Neuronal stem cell (in vitro differentiated cells): ENCODE results near the gene RHEB.
A peak's percentile ranks its signal among the peaks of the same experiment; 100 is the strongest.

ENCODE experiments used
- DNase-seq: peaks from one replicate; pipeline ENCODE4 v3.0.0-alpha.2; 2013; ENCODE audit warnings: low spot score
- H2AFZ ChIP-seq: one replicate; pipeline ENCODE4 v1.6.1; 2013; ENCODE audit warnings: mild to moderate bottlenecking, low read length, inconsistent platforms
- H2AK5ac ChIP-seq: 2 replicates; pipeline ENCODE4 v1.6.1; 2013; ENCODE audit warnings: low read depth, mild to moderate bottlenecking, inconsistent platforms, low read length, moderate library complexity, mixed read lengths
- H2BK120ac ChIP-seq: 2 replicates; pipeline ENCODE4 v1.6.1; 2013; ENCODE audit warnings: low read depth, mild to moderate bottlenecking, inconsistent platforms, low read length, moderate library complexity, mixed read lengths
- H2BK12ac ChIP-seq: one replicate; pipeline ENCODE4 v1.6.1; 2013; ENCODE audit warnings: low read length, inconsistent platforms
- H2BK15ac ChIP-seq: 2 replicates; pipeline ENCODE4 v1.6.1; 2013; ENCODE audit warnings: mild to moderate bottlenecking, low read length, inconsistent platforms, mixed read lengths
- H2BK5ac ChIP-seq: one replicate; pipeline ENCODE4 v1.6.1; 2013; ENCODE audit warnings: inconsistent platforms, mild to moderate bottlenecking, low read length, moderate library complexity
- H3K14ac ChIP-seq: one replicate; pipeline ENCODE4 v1.6.1; 2013; ENCODE audit warnings: low read length, inconsistent platforms
- H3K18ac ChIP-seq: 2 replicates; pipeline ENCODE4 v1.6.1; 2013; ENCODE audit warnings: low read length, inconsistent platforms
- H3K23ac ChIP-seq: 2 replicates; pipeline ENCODE4 v1.6.1; 2013; ENCODE audit warnings: low read depth, mild to moderate bottlenecking, mixed read lengths, low read length, inconsistent platforms; ENCODE audit not compliant: poor library complexity
- H3K27ac ChIP-seq: replicated peaks from 3 replicates; pipeline ENCODE4 v1.5.1; 2013; ENCODE audit warnings: low read length, inconsistent platforms
- H3K27me3 ChIP-seq, 3 experiments: 2 replicates each; pipeline ENCODE4 v1.6.1; 2013; ENCODE audit warnings: low read length in 3 of 3, mild to moderate bottlenecking in 2 of 3, inconsistent platforms in 1 of 3, low read depth in 1 of 3, mixed read lengths in 1 of 3, moderate library complexity in 1 of 3; ENCODE audit not compliant: control insufficient read depth in 3 of 3, insufficient read depth in 3 of 3
- H3K36me3 ChIP-seq, 2 donors: replicated peaks in 1 of 2; 2 replicates each; pipeline ENCODE4 v1.6.1; 2013; ENCODE audit warnings: low read length in 2 of 2; ENCODE audit not compliant: control insufficient read depth in 2 of 2, insufficient read depth in 2 of 2
- H3K4ac ChIP-seq: 2 replicates; pipeline ENCODE4 v1.6.1; 2013; ENCODE audit warnings: inconsistent platforms, mild to moderate bottlenecking, low read length, moderate library complexity
- H3K4me1 ChIP-seq, 2 donors: 1 replicate in 1 of 2; 2 replicates in 1 of 2; pipeline ENCODE4 v1.6.1; 2013; ENCODE audit warnings: low read length in 2 of 2, low read depth in 1 of 2; ENCODE audit not compliant: control insufficient read depth in 2 of 2, insufficient read depth in 1 of 2
- H3K4me2 ChIP-seq: one replicate; pipeline ENCODE4 v1.6.1; 2013; ENCODE audit warnings: mild to moderate bottlenecking, low read length, inconsistent platforms; ENCODE audit not compliant: insufficient read depth, poor library complexity, severe bottlenecking
- H3K4me3 ChIP-seq, 2 donors: 2 replicates each; pipeline ENCODE4 v1.5.1; 2013; ENCODE audit warnings: low read length in 2 of 2, mild to moderate bottlenecking in 2 of 2, inconsistent platforms in 1 of 2, moderate library complexity in 1 of 2
- H3K79me1 ChIP-seq: one replicate; pipeline ENCODE4 v1.6.1; 2013; ENCODE audit warnings: low read depth, mild to moderate bottlenecking, inconsistent platforms, low read length, moderate library complexity
- H3K9ac ChIP-seq: one replicate; pipeline ENCODE4 v1.6.1; 2013; ENCODE audit warnings: mild to moderate bottlenecking, low read depth, low read length, inconsistent platforms; ENCODE audit not compliant: poor library complexity
- H3K9me3 ChIP-seq, 2 donors: replicated peaks in 1 of 2; 2 replicates each; pipeline versions ENCODE3 to v1.6.1; 2013; ENCODE audit warnings: low read length in 2 of 2, mild to moderate bottlenecking in 2 of 2, inconsistent platforms in 1 of 2, low read depth in 1 of 2, mixed read lengths in 1 of 2, moderate library complexity in 1 of 2; ENCODE audit not compliant: control insufficient read depth in 2 of 2, insufficient read depth in 1 of 2
- H4K8ac ChIP-seq: one replicate; pipeline ENCODE4 v1.6.1; 2013; ENCODE audit warnings: low read depth, mild to moderate bottlenecking, inconsistent platforms, low read length, moderate library complexity
- H4K91ac ChIP-seq: one replicate; pipeline ENCODE4 v1.6.1; 2013; ENCODE audit warnings: low read length, low read depth, mild to moderate bottlenecking, inconsistent platforms; ENCODE audit not compliant: poor library complexity
- WGBS, 2 donors: extraction: QIAGEN DNeasy Blood & Tissue Kit; methylation state at CpG; one replicate each; pipeline ENCODE4 v1.1.7; 2013; ENCODE audit warnings: missing lambda C conversion rate in 2 of 2, mixed read lengths in 1 of 2; ENCODE audit not compliant: insufficient read length in 2 of 2, insufficient replicate concordance in 1 of 2; ENCODE audit errors: extremely low coverage in 2 of 2; 5-methylcytosine and 5-hydroxymethylcytosine counted together

The RHEB gene

DNA sequence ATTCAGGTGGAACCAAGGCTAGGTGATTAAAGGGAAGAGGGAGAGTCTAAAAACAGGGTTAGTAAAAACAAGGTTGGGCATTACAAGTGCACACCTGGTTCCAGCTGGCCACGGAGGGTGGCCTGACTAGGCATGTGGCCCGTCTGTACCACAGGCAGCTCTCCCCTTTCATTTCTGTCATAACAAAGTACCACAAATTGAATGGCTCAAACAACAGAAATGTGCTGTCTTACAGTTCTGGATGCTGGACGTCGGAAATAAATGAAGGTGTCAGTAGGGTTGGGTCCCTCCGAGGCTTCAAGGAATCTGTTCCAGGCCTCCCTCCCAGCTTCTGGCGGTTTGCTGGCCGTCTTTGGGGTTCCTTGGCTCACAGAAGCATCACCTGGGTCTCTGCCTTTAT is 96.5 kb downstream of the RHEB start:
- peak overlapping the region; percentile 32 for H4K91ac ChIP-seq
- no peak overlapping the region for H2AK5ac ChIP-seq
- H3K9me3 ChIP-seq, result peaks cover 6 to 12% of the 10 kb centered on the region in 2 donors
- no peak overlapping the region for H3K4ac ChIP-seq
- no peak overlapping the region for H3K23ac ChIP-seq
- H3K27me3 ChIP-seq, result peaks cover 0 to 16% (median 0%) of the 10 kb centered on the region in 3 experiments
- H4K8ac ChIP-seq, result no peak overlapping the region
- H3K9ac ChIP-seq, result no peak overlapping the region
- no peak overlapping the region for H3K18ac ChIP-seq
- H2AFZ ChIP-seq, result no peak overlapping the region
- H2BK120ac ChIP-seq, result no peak overlapping the region
- no peak overlapping the region for H3K4me3 ChIP-seq
- no CpG with 5 or more reads among the region's 7 CpGs for WGBS, 2 donors
- H2BK5ac ChIP-seq, result no peak overlapping the region
- no peak overlapping the region for H3K14ac ChIP-seq
- DNase-seq, result no peak
- H3K36me3 ChIP-seq, result no peaks in the 10 kb centered on the region
- no peak overlapping the region for H2BK15ac ChIP-seq
- H3K79me1 ChIP-seq, result no peaks in the 10 kb centered on the region
- H3K4me2 ChIP-seq, result no peak overlapping the region
- peaks cover under 1 to 8% of the 10 kb centered on the region in 2 donors for H3K4me1 ChIP-seq
- no peak overlapping the region for H3K27ac ChIP-seq
- H2BK12ac ChIP-seq, result no peak overlapping the region

DNA sequence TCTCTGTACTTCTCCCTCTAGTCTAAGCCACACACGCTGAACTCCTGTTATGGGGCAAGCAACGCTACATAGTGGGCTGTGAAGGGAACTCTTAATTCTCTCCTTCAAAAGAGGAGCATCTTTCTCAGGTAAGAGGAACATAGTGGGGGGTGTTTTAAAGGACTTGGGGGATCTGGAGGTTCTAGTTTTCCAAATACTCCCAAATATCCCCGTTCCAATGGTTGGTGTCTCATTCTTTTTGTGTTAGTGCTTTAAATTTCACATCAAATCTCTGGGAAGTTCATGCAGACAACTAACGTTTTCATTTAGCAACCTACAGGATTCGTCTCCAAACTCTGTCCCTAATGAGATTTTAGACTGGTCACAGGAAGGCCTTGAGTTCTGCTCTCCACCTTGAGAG is 97.5 kb downstream of the RHEB start:
- no peak overlapping the region for H3K4ac ChIP-seq
- WGBS, 2 donors, result no CpG with 5 or more reads among the region's 5 CpGs
- no peak overlapping the region for H3K23ac ChIP-seq
- H3K9me3 ChIP-seq, result peaks cover 6 to 7% of the 10 kb centered on the region in 2 donors
- no peak overlapping the region for H3K4me3 ChIP-seq
- no peak overlapping the region for H2AFZ ChIP-seq
- no peak overlapping the region for H2BK5ac ChIP-seq
- DNase-seq, result no peak
- H3K4me2 ChIP-seq, result no peak overlapping the region
- no peak overlapping the region for H3K14ac ChIP-seq
- no peak overlapping the region for H3K9ac ChIP-seq
- H2BK12ac ChIP-seq, result no peak overlapping the region
- H2AK5ac ChIP-seq, result no peak overlapping the region
- H4K91ac ChIP-seq, result no peak overlapping the region
- no peaks in the 10 kb centered on the region for H3K36me3 ChIP-seq
- H2BK15ac ChIP-seq, result no peak overlapping the region
- H3K27me3 ChIP-seq, result peaks cover 0 to 12% (median 0%) of the 10 kb centered on the region in 3 experiments
- H3K4me1 ChIP-seq, result no peaks in the 10 kb centered on the region
- no peak overlapping the region for H2BK120ac ChIP-seq
- H3K27ac ChIP-seq, result no peak overlapping the region
- no peak overlapping the region for H3K18ac ChIP-seq
- no peak overlapping the region for H4K8ac ChIP-seq
- no peaks in the 10 kb centered on the region for H3K79me1 ChIP-seq

DNA sequence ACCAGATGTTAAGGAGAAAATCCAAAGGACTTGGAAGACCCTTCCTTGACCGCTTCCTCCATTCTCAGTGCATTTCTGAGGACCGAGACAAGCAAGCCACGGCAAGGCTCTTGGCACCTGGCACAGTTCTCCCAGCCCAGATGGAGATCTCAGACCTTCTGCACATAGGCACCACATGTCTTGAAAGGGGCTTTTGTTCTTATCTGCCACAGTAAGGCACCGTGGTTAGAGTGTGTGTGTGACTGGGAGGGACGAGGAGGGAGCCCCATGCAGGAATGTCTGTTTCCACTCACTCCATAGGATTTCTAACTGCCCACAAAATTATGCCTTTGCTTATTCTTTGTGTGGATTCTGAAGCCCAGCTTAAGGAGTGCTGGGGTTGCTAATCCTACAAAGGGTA is 99.6 kb downstream of the RHEB start:
- H3K27ac ChIP-seq, result no peak overlapping the region
- H2AFZ ChIP-seq, result no peak overlapping the region
- no peak overlapping the region for H3K4ac ChIP-seq
- H3K9ac ChIP-seq, result no peak overlapping the region
- no peak overlapping the region for H2BK5ac ChIP-seq
- no peak overlapping the region for H2BK120ac ChIP-seq
- no peak overlapping the region for H3K23ac ChIP-seq
- H3K79me1 ChIP-seq, result no peaks in the 10 kb centered on the region
- peaks cover 3 to 6% of the 10 kb centered on the region in 2 donors for H3K9me3 ChIP-seq
- H4K8ac ChIP-seq, result no peak overlapping the region
- no peaks in the 10 kb centered on the region for H3K36me3 ChIP-seq
- H3K27me3 ChIP-seq, result peaks cover 0 to 12% (median 3%) of the 10 kb centered on the region in 3 experiments
- no peak overlapping the region for H3K18ac ChIP-seq
- DNase-seq, result no peak
- WGBS, 2 donors, result no CpG with 5 or more reads among the region's 5 CpGs
- H3K4me3 ChIP-seq, result no peak overlapping the region
- no peak overlapping the region for H3K4me2 ChIP-seq
- no peak overlapping the region for H2AK5ac ChIP-seq
- H3K14ac ChIP-seq, result no peak overlapping the region
- no peak overlapping the region for H2BK15ac ChIP-seq
- peaks cover 2 to 3% of the 10 kb centered on the region in 2 donors for H3K4me1 ChIP-seq
- no peak overlapping the region for H2BK12ac ChIP-seq
- H4K91ac ChIP-seq, result no peak overlapping the region

DNA sequence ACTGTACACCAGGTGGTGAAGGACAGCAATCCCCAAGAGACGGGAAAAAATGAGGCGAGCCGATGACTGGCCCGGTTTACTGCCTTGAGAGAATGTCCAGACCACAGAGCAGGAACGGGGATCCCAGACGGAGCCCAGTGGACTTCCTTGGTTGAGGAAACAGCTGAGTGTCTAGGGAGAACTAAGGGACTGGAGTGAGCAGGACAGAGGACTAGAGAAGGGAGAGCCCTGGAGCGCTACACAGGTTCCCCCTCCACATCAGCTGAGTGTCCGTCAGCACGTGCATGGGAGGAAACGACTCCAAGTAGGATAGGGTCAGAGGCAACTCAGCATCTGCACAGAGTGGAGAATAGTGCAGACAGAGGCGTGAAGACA is 102.8 kb downstream of the RHEB start:
- Histone ChIP-seq H3K36me3 (no peaks in the 10 kb centered on the region), H2BK5ac (no peak overlapping the region), H3K4ac (no peak overlapping the region), H3K4me3 (no peak overlapping the region), H3K4me2 (no peak overlapping the region), H3K4me1 (peaks cover 2 to 3% of the 10 kb centered on the region in 2 donors), H3K23ac (no peak overlapping the region), H2AFZ (peak overlapping the region; percentile 39), H2BK15ac (no peak overlapping the region), H2BK120ac (no peak overlapping the region), H3K79me1 (no peaks in the 10 kb centered on the region), H3K14ac (no peak overlapping the region), H3K9me3 (peaks cover 3 to 6% of the 10 kb centered on the region in 2 donors), H4K8ac (no peak overlapping the region), H2AK5ac (no peak overlapping the region), H3K9ac (no peak overlapping the region), H3K27me3 (peaks cover 0 to 11% (median 3%) of the 10 kb centered on the region in 3 experiments), H4K91ac (no peak overlapping the region), H2BK12ac (no peak overlapping the region), H3K18ac (no peak overlapping the region), H3K27ac (no peak overlapping the region)
- no CpG with 5 or more reads among the region's 11 CpGs for WGBS, 2 donors
- DNase-seq, result no peak
